G401 (cell line): Measurements from ENCODE around the gene MAPK8IP3. TPM values are rescaled to one million over a fixed set of nuclear protein-coding genes. Genes with fewer than 3 reads are reported as not detected.

Experiments used
- DNase-seq: peaks from one replicate; pipeline ENCODE4 v3.0.0-alpha.2; 2015; ENCODE audit warnings: low spot score
- in situ Hi-C: cut with HindIII; loops from 2 replicates; pipeline ENCODE4 v1.10.0; 2016; ENCODE audit warnings: low sequenced_read_pairs, mixed read lengths
- total RNA-seq: library from RNA; depleted of rRNA; stranded (reverse); fragments of >200 nt; shearing (Covaris generic); gene quantifications from 2 replicates; pipeline ENCODE4 v1.2.3, GENCODE V29; 2014; rRNA removed

MAPK8IP3 gene
- 20.6 and 27.7 TPM in 2 replicates for total RNA-seq

- in situ Hi-C loops: no loop called here
- peak; percentile 86 for DNase-seq
Measured at GRCh38 chr16:1705688-1706385, at the start of gene MAPK8IP3. TSS of gene MAPK8IP3 (plus strand) at chr16:1706195. CDS start at chr16:1706340, 145 bp downstream.

- peak; percentile 90 for DNase-seq
- in situ Hi-C loops: no loop called here
Measured at GRCh38 chr16:1656808-1657617, 49.0 kb upstream of the MAPK8IP3 start.

GRCh38 chr16:1657841-1658240, 48.2 kb upstream of the MAPK8IP3 start:
- in situ Hi-C loops: no loop called here

GRCh38 chr16:1659031-1659430, 47.0 kb upstream of the MAPK8IP3 start:
- in situ Hi-C loops: no loop called here
- DNase-seq: no peak

More at GRCh38 chr16:1657841-1658240, 48.2 kb upstream of the MAPK8IP3 start:
- DNase-seq: no peak

GRCh38 chr16:1661826-1662225, 44.2 kb upstream of the MAPK8IP3 start:
- in situ Hi-C loops: no loop called here
- no peak for DNase-seq

GRCh38 chr16:1662543-1662942, 43.5 kb upstream of the MAPK8IP3 start:
- in situ Hi-C loops: no loop called here
- DNase-seq: no peak

GRCh38 chr16:1665829-1666228, 40.2 kb upstream of the MAPK8IP3 start:
- DNase-seq: no peak
- in situ Hi-C loops: no loop called here

GRCh38 chr16:1666316-1666715, 39.7 kb upstream of the MAPK8IP3 start:
- DNase-seq: no peak
- in situ Hi-C loops: no loop called here

GRCh38 chr16:1667271-1667670, 38.7 kb upstream of the MAPK8IP3 start:
- no peak for DNase-seq
- in situ Hi-C loops: no loop called here

- in situ Hi-C loops: no loop called here
- DNase-seq: no peak
Measured at GRCh38 chr16:1667916-1668315, 38.1 kb upstream of the MAPK8IP3 start.

- DNase-seq: no peak
- in situ Hi-C loops: no loop called here
Measured at GRCh38 chr16:1668612-1669319, 37.2 kb upstream of the MAPK8IP3 start.

GRCh38 chr16:1669698-1670097, 36.3 kb upstream of the MAPK8IP3 start:
- in situ Hi-C loops: no loop called here
- DNase-seq: no peak

GRCh38 chr16:1670371-1670770, 35.6 kb upstream of the MAPK8IP3 start:
- no peak for DNase-seq
- in situ Hi-C loops: no loop called here

GRCh38 chr16:1670866-1671265, 35.1 kb upstream of the MAPK8IP3 start:
- in situ Hi-C loops: no loop called here
- DNase-seq: no peak

GRCh38 chr16:1673424-1674151, 32.4 kb upstream of the MAPK8IP3 start:
- DNase-seq: no peak
- in situ Hi-C loops: no loop called here

GRCh38 chr16:1674306-1674705, 31.7 kb upstream of the MAPK8IP3 start:
- no peak for DNase-seq

GRCh38 chr16:1674751-1675664, 31.0 kb upstream of the MAPK8IP3 start:
- in situ Hi-C loops: no loop called here

More at GRCh38 chr16:1674306-1674705, 31.7 kb upstream of the MAPK8IP3 start:
- in situ Hi-C loops: no loop called here

GRCh38 chr16:1676661-1677060, 29.3 kb upstream of the MAPK8IP3 start:
- in situ Hi-C loops: no loop called here
- DNase-seq: peak; percentile 37

More at GRCh38 chr16:1674751-1675664, 31.0 kb upstream of the MAPK8IP3 start:
- no peak for DNase-seq
